ENCODE data around the gene WDFY2. TPM values are rescaled to one million over a fixed set of nuclear protein-coding genes. Genes with fewer than 3 reads are reported as not detected.

The WDFY2 gene
- total RNA-seq, 1 experiment from 2014 or later = 25.7 TPM

GRCh38 chr13:51714663-51715168 lies 130.5 kb downstream of the WDFY2 start:
- Mint-ChIP-seq H3K27ac (no peak overlapping the region), H3K27me3 (ENCODE audit: low read depth) (no peaks in the 10 kb centered on the region), H3K36me3 (peaks cover 14% of the 10 kb centered on the region), H3K4me1 (0 out of 2 replicates have a peak, but pooled peaks cover under 1% of the 10 kb centered on the region), H3K9me3 (peaks cover 15% of the 10 kb centered on the region; the same call in 1 of the 2 replicates), H3K4me3 (no peak overlapping the region)
- CTCF ChIA-PET = no interaction called here
- POLR2A ChIA-PET = no interaction called here
- TF ChIP-seq ATF1 (CRISPR knock-in tag; IDR thresholded peaks at IDR 0.05) = no peak
- no peak for TF ChIP-seq PRRX2 (CRISPR knock-in tag; IDR thresholded peaks at IDR 0.05)
- TF ChIP-seq USF2 (CRISPR knock-in tag; IDR thresholded peaks at IDR 0.05) = no peak
- no peak for TF ChIP-seq ETV6 (CRISPR knock-in tag; IDR thresholded peaks at IDR 0.05)
- no peak for TF ChIP-seq AFF4 (CRISPR knock-in tag; IDR thresholded peaks at IDR 0.05; ENCODE audit: borderline replicate concordance)
- no peak for TF ChIP-seq ATF3 (CRISPR knock-in tag; conservative IDR thresholded peaks at IDR 0.05)
- TF ChIP-seq TP53 (CRISPR knock-in tag; IDR thresholded peaks at IDR 0.05) = no peak
- no peak for TF ChIP-seq TEAD1 (CRISPR knock-in tag; IDR thresholded peaks at IDR 0.05)
- TF ChIP-seq NR3C1 (CRISPR knock-in tag; conservative IDR thresholded peaks at IDR 0.05; ENCODE audit: low read depth) = no peak
- no peak for TF ChIP-seq MXD4 (CRISPR knock-in tag; IDR thresholded peaks at IDR 0.05; ENCODE audit: borderline replicate concordance)
- TF ChIP-seq RELA (CRISPR knock-in tag; IDR thresholded peaks at IDR 0.05; ENCODE audit: borderline replicate concordance) = no peak
- no peak for TF ChIP-seq TEAD4 (CRISPR knock-in tag; IDR thresholded peaks at IDR 0.05)
- no peak for TF ChIP-seq E2F1 (CRISPR knock-in tag; IDR thresholded peaks at IDR 0.05)
- ATAC-seq (no peak), DNase-seq (ENCODE audit: low spot score) (no peak)

- peaks cover 7% of the 10 kb centered on the region; the same call in 1 of the 2 replicates for H3K36me3 Mint-ChIP-seq
- no peak overlapping the region for H3K4me3 Mint-ChIP-seq
- DNase-seq (ENCODE audit: low spot score) = no peak
- ChIA-PET CTCF (no interaction called here), POLR2A (no interaction called here)
- H3K27me3 Mint-ChIP-seq (ENCODE audit: low read depth) = no peaks in the 10 kb centered on the region
- peaks cover 12% of the 10 kb centered on the region; the same call in 1 of the 2 replicates for H3K9me3 Mint-ChIP-seq
- 0 out of 2 replicates have a peak, but pooled peaks cover 2% of the 10 kb centered on the region for H3K4me1 Mint-ChIP-seq
- TF ChIP-seq ZNF423 (CRISPR knock-in tag; IDR thresholded peaks at IDR 0.05) = no peak
- ATAC-seq = no peak
- no peak overlapping the region for H3K27ac Mint-ChIP-seq
Observed at GRCh38 chr13:51715613-51716012, 131.4 kb downstream of the WDFY2 start.

- Mint-ChIP-seq H3K4me3 (no peak overlapping the region), H3K36me3 (no peaks in the 10 kb centered on the region; the same call in 1 of the 2 replicates), H3K27me3 (ENCODE audit: low read depth) (no peaks in the 10 kb centered on the region), H3K27ac (no peak overlapping the region), H3K9me3 (peaks cover 5% of the 10 kb centered on the region; the same call in 1 of the 2 replicates), H3K4me1 (peaks cover 14% of the 10 kb centered on the region)
- ChIA-PET CTCF (interaction anchor here (0.6 to 1.9 kb wide), 3 partner anchors 71 to 80 kb away, joined by 4 to 6 read pairs (median 4); no protein-coding TSS in a partner anchor), POLR2A (no interaction called here)
- TF ChIP-seq USF1 (CRISPR knock-in tag; IDR thresholded peaks at IDR 0.05) (no peak), IRF2 (CRISPR knock-in tag; IDR thresholded peaks at IDR 0.05; ENCODE audit: borderline replicate concordance, low read depth) (no peak), E2F5 (CRISPR knock-in tag; IDR thresholded peaks at IDR 0.05) (no peak), ATF2 (CRISPR knock-in tag; IDR thresholded peaks at IDR 0.05; ENCODE audit: borderline replicate concordance, low read depth) (no peak), ZNF396 (CRISPR knock-in tag; IDR thresholded peaks at IDR 0.05; ENCODE audit: borderline replicate concordance) (no peak), ZBTB21 (CRISPR knock-in tag; IDR thresholded peaks at IDR 0.05; ENCODE audit: borderline replicate concordance) (no peak)
- ATAC-seq (no peak), DNase-seq (ENCODE audit: low spot score) (no peak)
Observed at GRCh38 chr13:51717786-51718398, 133.6 kb downstream of the WDFY2 start.

All from WTC11 (cell line).